ENCODE results near the gene DMWD. TPM values are rescaled to one million over a fixed set of nuclear protein-coding genes. Genes with fewer than 3 reads are reported as not detected.

The DMWD gene
- total and polyA plus RNA-seq, 2 of the 13 experiments (the other 11 are each of a cell fraction or from before 2014, with no cell fraction given) = 10.3 to 14.9 TPM

GRCh38 chr19:45768984-45769782, 23.5 kb downstream of the DMWD start, which contains the start of gene SIX5 (continued):
- TF ChIP-seq ZBTB2 (CRISPR knock-in tag; IDR thresholded peaks at IDR 0.05; ENCODE audit: low read depth) (no peak; the same call in 1 of the 2 replicates), ZMYM4 (CRISPR knock-in tag; IDR thresholded peaks at IDR 0.05) (peak; percentile 17; the same call in 1 of the 2 replicates), ZNF878 (CRISPR knock-in tag; IDR thresholded peaks at IDR 0.05) (no peak), ZFP90 (CRISPR knock-in tag; IDR thresholded peaks at IDR 0.05; ENCODE audit: borderline replicate concordance) (0 out of 2 replicates have a peak, but pooled peaks have one; percentile 20), SP5 (CRISPR knock-in tag; IDR thresholded peaks at IDR 0.05; ENCODE audit: borderline replicate concordance, low read depth) (peak; percentile 98), AGO2 (optimal IDR thresholded peaks at IDR 0.05; ENCODE audit: low read depth, low read length) (peak; percentile 78), KDM3A (CRISPR knock-in tag; IDR thresholded peaks at IDR 0.05; ENCODE audit: low read depth) (no peak; the same call in 1 of the 2 replicates), SRSF4 (IDR thresholded peaks at IDR 0.05; ENCODE audit: low read depth, low read length, poor library complexity, severe bottlenecking) (no peak), TOPORS (CRISPR knock-in tag; IDR thresholded peaks at IDR 0.05) (no peak), NAIF1 (CRISPR knock-in tag; IDR thresholded peaks at IDR 0.05; ENCODE audit: borderline replicate concordance) (peak; percentile 96), NPAS2 (CRISPR knock-in tag; IDR thresholded peaks at IDR 0.05; ENCODE audit: borderline replicate concordance) (no peak), POGK (CRISPR knock-in tag; conservative IDR thresholded peaks at IDR 0.05) (no peak), FOXK1 (CRISPR knock-in tag; IDR thresholded peaks at IDR 0.05; ENCODE audit: borderline replicate concordance, low read depth) (peak; percentile 62; the same call in 1 of the 2 replicates), ZNF432 (CRISPR knock-in tag; IDR thresholded peaks at IDR 0.05; ENCODE audit: borderline replicate concordance) (no peak), NCOR1 (IDR thresholded peaks at IDR 0.05; ENCODE audit: borderline replicate concordance, low read length) (peak; percentile 3; the same call in 1 of the 2 replicates), RBFOX2 (IDR thresholded peaks at IDR 0.05; ENCODE audit: low read depth, low read length) (peak; percentile 82), MLX (CRISPR knock-in tag; IDR thresholded peaks at IDR 0.05) (peak; percentile 61; the same call in 1 of the 2 replicates), TBX3 (IDR thresholded peaks at IDR 0.05; ENCODE audit: borderline replicate concordance) (no peak), SOX6 (IDR thresholded peaks at IDR 0.05) (no peak), SOX6 (CRISPR knock-in tag; IDR thresholded peaks at IDR 0.05) (peak; percentile 65; the same call in 1 of the 2 replicates), ZNF510 (CRISPR knock-in tag; IDR thresholded peaks at IDR 0.05; ENCODE audit: low read depth) (no peak), ZNF652 (CRISPR knock-in tag; IDR thresholded peaks at IDR 0.05; ENCODE audit: borderline replicate concordance, low read depth) (no peak), MED1 (CRISPR knock-in tag; IDR thresholded peaks at IDR 0.05) (peak; percentile 80), BCL3 (CRISPR knock-in tag; IDR thresholded peaks at IDR 0.05) (no peak)
